Peyer's patch (tissue), 4 donors: ENCODE results near the gene PHKB.

Experiments
- CTCF ChIP-seq, 6 experiments: fragments of 450-650 bp in 4 of 6; fragments of 200-600 bp in 2 of 6; sonication (generic) in 1 of 6; IDR thresholded peaks; one replicate each; pipeline ENCODE4 v1.5.1; 2017 to 2019; ENCODE audit warnings: antibody characterized with exemption in 6 of 6, mild to moderate bottlenecking in 3 of 6, moderate library complexity in 1 of 6
- POLR2A ChIP-seq, 2 donors: fragments of 450-650 bp; IDR thresholded peaks; one replicate each; pipeline ENCODE4 v1.5.1; 2017; ENCODE audit warnings: antibody characterized with exemption in 2 of 2, mild to moderate bottlenecking in 2 of 2, moderate library complexity in 2 of 2

GRCh38 chr16:47475786-47476185 is 14.7 kb downstream of the PHKB start:
- TF ChIP-seq CTCF (IDR thresholded peaks at IDR 0.05) (no peak), POLR2A (IDR thresholded peaks at IDR 0.05) (no peak)
